GM10248 (cell line): ENCODE results near the gene WASF2.

Experiments used
- CTCF ChIA-PET: fragments of 300-600 bp; sonication (Branson Sonifier 250); formaldehyde crosslinking; extraction: SDS; loops from one replicate; lab custom pipeline; 2021; ENCODE audit warnings: antibody characterized with exemption; lab: Yijun Ruan, JAX
- POLR2A ChIA-PET: fragments of 350-650 bp; sonication (Branson Sonifier 250); formaldehyde crosslinking; extraction: SDS; loops from one replicate; lab custom pipeline; 2020; ENCODE audit warnings: antibody characterized with exemption; lab: Yijun Ruan, JAX
- DNase-seq: peaks from one replicate; pipeline ENCODE4 v3.0.0; 2012; ENCODE audit errors: extremely low spot score
- TF ChIP-seq, protein P1 (sequence below): IDR thresholded peaks from 2 replicates; pipeline ENCODE4 v1.5.1; 2012; ENCODE audit warnings: mild to moderate bottlenecking, low read depth; ENCODE audit errors: extremely low read depth, missing control alignments, control extremely low read depth

Gene WASF2

DNA sequence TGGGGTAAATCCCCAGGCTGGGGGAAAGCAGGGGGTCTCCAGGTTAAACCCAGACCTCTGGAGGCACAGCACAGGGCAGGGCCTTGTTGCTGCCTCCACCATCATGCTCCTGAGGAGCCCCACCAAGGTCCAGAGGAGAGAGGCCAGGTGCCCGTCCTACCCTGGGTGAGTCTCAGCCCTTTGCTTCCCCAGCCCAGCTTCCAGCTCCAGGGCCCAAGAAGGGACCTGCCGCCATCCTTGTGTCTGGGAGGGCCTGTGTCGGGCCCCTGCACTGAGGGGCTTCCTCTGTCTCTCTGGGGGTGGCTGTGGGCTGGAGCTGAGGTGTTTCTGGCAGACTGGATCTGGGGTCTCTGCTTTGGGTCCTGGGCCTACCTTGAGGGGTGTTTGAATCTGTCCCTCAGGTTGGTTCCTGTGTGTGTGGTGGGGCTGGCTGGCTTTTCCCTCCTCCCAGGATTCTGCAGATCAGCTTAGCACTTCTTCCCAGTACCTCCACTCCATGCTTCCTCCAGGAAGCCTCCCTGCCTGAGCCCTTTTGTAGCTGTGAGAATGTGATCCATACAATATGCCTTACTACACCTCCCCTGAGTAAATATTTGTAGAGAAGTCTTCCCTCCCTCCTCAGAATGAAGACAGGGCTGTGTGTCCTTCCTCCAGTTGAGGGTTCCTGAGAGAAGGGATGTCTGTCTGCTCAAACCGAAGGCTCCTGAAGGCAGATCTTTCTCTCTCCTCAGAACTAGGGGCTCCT, 91.4 kb downstream of the WASF2 start:
- ChIA-PET CTCF (interaction anchor here (0.8 to 14.3 kb wide), 15 partner anchors 8 to 353 kb away, joined by 3 to 324 read pairs (median 6); partner anchors contain the start of genes AHDC1 and MAP3K6), POLR2A (interaction anchor here (0.5 to 2.4 kb wide), 2 partner anchors 98 to 208 kb away, joined by 3 to 6 read pairs; no protein-coding TSS in a partner anchor)
- TF ChIP-seq, protein P1, sequence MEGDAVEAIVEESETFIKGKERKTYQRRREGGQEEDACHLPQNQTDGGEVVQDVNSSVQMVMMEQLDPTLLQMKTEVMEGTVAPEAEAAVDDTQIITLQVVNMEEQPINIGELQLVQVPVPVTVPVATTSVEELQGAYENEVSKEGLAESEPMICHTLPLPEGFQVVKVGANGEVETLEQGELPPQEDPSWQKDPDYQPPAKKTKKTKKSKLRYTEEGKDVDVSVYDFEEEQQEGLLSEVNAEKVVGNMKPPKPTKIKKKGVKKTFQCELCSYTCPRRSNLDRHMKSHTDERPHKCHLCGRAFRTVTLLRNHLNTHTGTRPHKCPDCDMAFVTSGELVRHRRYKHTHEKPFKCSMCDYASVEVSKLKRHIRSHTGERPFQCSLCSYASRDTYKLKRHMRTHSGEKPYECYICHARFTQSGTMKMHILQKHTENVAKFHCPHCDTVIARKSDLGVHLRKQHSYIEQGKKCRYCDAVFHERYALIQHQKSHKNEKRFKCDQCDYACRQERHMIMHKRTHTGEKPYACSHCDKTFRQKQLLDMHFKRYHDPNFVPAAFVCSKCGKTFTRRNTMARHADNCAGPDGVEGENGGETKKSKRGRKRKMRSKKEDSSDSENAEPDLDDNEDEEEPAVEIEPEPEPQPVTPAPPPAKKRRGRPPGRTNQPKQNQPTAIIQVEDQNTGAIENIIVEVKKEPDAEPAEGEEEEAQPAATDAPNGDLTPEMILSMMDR: no peak
- DNase-seq: no peak

DNA sequence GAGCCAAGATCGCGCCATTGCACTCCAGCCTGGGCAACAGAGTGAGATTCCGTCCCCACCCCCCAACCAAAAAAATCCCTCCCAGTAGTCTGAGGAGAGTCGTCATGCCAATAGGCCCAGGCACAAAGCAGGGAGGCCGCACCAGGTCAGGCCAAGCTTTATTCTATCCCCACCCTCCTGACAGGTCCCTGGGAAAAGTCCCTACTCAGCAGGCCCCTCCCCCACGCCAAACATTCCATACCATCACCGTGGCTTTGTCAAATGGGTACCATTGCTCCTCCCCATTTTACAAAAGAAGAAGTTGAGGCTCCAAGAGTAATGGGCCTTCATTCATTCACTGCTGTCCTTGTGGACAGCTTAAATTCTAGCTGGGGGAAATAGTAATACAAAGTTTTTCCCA, 92.2 kb downstream of the WASF2 start:
- ChIA-PET CTCF (interaction anchor here (0.8 to 14.3 kb wide), 17 partner anchors 12 to 352 kb away, joined by 3 to 324 read pairs (median 6); partner anchors contain the start of genes AHDC1 and MAP3K6), POLR2A (interaction anchor here (2.4 kb wide), 1 partner anchor 97 kb away, joined by 6 read pairs; no protein-coding TSS in a partner anchor)
- TF ChIP-seq, protein P1: no peak
- DNase-seq: no peak

DNA sequence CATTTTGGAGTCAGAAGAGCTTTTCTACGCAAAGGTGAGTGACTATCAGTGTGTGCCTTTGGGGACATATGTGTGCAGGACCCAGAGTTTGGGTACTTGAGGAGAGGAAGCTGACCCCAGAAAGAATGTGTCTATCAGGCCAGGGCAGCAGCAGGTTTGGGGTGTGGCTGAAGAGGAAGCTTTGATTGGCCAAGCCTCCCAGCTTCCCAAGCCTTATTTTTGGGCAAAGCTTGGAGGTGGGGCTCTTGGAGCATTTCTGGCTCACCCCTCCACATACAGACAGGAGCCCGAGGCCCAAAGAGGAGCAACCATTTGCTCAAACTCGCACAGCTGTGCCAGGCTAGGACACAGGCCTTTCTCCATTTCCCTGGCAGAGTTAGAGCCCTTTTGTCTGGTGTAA, 92.9 kb downstream of the WASF2 start:
- no peak for DNase-seq
- CTCF ChIA-PET: interaction anchor here (1.0 to 14.3 kb wide), 16 partner anchors 11 to 352 kb away, joined by 3 to 324 read pairs (median 12); partner anchors contain the start of genes AHDC1 and MAP3K6
- POLR2A ChIA-PET: interaction anchor here (2.4 kb wide), 1 partner anchor 97 kb away, joined by 6 read pairs; no protein-coding TSS in a partner anchor
- TF ChIP-seq, protein P1: no peak

DNA sequence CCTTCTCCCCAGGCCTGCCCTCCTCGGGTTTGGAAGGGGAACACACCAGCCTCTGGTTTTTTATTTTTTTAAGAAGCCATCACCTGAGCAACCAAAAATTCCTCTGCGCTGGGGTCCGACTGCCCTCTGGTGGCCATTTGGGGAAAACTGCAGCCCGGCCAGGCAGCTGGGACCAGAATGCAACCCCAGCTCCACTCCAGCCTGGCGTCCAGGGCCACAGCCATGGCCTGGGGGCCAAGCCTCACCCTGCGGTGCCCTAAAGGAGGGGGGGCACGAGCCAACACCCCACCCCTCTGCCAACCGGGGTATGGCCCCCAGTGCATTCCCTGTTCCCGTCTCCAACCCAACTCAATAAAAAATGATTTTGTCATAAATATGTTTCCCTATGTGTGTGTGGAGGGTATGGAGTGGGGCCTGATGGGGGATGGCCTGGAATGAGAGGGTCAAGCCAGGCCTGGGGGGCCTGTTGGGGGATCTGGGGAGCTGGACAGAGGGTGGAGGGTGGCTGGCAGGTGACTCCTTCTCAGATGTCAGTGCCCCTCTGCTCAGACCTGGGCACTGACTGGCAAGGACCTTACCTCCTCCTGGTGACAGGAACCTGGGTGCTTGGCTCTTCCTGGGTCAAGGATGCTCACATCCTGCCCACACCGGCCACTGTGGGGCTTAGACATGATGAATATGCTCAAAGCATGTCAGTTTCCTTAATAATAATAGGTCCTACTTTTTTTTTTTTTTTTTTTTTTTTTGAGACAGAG, 94.3 kb downstream of the WASF2 start:
- TF ChIP-seq, protein P1: peak; percentile 93
- peak; percentile 86 for DNase-seq
- ChIA-PET POLR2A (interaction anchor here (0.6 to 0.7 kb wide), 3 partner anchors 12 to 240 kb away, joined by 4 read pairs; no protein-coding TSS in a partner anchor), CTCF (interaction anchor here (0.6 to 14.3 kb wide), 44 partner anchors 8 to 377 kb away, joined by 3 to 324 read pairs (median 5); partner anchors contain the start of genes AHDC1, FCN3, MAP3K6 and STX12)

DNA sequence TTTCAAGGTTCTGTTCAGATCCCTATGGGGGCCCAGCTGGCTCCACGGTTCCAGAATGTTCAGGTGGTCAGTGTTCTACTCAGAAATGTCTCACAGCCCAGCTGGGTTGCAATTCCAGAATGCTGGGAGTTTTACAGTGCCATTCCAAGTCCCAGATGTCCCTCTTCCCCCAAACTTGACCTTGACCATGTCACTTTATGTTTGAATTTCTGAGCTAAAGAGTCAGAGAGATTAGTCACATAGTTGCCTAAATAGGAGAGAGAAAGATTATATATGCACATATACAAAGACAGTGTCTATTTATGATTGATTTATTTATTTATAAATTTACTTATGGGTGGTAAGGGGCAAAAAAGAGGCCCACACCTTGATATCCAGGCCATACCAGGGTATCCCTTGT, 95.0 kb downstream of the WASF2 start:
- CTCF ChIA-PET: interaction anchor here (0.6 to 14.3 kb wide), 45 partner anchors 8 to 378 kb away, joined by 3 to 324 read pairs (median 5); partner anchors contain the start of genes AHDC1, FCN3, MAP3K6 and STX12
- TF ChIP-seq, protein P1: no peak
- no peak for DNase-seq
- POLR2A ChIA-PET: interaction anchor here (0.7 kb wide), 1 partner anchor 93 kb away, joined by 3 read pairs; no protein-coding TSS in a partner anchor
